ENCODE data around the gene CAD.
"Not testable (repeated sequence)": the region's sequence is repeated elsewhere in the genome, so short reads cannot be mapped to it uniquely, and the experiment has no call there.

The CAD gene

DNA sequence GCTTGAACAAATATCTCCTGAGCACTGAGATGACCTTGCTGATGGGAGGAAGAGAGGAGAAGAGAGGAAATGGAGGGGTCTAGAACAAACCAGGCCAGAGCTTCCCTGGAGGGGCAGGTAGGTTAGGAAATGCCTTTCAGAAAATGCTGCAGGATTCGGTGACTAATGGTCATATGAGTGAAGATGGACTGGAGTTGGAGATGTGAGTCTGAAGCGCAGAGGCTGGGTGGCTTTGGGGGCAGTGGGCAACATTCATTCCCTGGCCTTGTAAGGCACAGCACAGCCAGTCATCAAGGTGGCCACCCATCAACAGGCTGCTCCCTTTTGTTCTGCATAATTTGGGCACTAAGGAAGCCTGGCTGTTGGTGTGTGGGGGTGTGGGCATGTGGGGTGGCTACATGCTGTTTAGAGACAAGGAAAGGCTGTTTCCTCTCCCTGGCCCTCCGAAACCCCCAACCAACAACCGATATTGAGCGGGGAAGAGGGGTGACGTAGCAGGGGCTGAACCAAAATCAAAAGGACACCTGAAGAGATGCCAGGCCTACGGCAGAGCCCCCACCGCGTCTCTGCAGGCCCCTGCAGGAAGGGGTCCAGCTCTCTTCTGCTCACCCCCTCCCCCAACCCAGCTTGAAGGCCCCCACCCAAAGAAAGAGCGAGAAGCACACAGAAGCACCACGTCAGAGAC is 44.2 kb downstream of the CAD start:
- no peak for DNase-seq

DNA sequence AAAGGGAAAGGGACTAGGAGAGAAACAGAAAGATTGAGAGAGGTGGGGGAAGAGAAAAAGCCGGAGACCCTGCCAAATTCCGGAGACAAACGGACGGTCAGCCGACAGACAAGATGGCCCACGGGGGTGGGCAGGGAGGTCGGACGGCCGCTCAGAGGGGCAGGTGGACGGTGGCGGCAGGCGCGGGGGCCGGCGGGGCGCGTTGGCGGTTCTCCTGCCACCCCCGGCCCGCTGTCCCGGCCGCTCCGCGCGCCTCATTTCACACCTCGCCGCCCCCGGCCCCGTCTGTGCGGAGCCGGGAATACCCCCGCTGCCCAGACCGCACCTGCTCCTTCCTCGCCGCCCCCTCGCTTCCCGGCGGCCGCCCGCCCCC is 44.7 kb downstream of the CAD start:
- no peak for DNase-seq

DNA sequence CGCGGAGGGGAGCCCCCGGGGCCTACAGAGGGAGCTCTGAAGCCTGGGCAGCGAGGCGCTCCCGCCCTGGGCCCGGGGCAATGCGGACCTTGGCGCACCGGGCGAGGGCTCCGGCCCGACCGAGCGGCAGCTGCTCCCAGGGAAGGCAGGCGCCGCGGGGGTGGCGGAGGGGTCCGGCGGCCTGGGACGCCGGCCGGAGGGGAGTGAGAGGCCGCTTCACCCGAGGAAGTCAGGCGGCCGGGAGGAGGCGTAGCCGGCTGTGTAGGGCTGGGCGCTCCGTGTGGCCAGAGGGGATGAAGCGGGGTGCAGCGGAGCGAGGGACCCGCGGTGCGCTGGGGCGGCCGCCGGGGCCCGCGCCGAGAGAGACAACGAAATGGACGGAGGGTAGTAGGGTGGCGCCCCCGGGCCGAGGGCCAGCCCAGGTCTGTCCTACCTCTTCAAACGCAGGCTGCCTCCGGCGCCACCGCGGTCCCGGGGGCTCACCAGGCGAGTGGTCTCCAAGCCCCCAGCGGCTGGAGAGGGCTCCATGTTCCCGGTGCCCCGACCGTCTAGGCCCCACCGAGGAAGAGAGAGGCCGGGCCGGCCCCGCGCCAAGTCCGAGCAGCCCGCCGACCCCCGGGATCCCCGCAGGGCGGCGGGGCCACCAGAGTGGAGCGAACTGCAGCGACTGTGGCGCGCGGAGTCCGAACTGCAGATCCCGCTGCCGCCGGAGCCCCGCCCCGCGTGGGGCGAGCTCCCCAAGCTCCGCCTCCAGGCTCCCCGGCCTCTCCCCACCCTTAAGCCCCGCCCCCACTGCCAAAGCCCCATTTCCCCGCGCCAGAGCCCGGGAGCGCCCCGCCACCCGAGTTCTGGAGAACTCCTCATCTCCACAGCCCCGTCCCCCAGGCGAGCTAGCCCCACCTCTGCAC is 45.5 kb downstream of the CAD start, which contains the start of gene SLC30A3:
Gene SLC30A3, minus strand, starts transcription at position 669 of the 908 bp plus-strand sequence. Its CDS starts 141 bp downstream, at position 528.
- DNase-seq = peak; percentile 56

GRCh38 chr2:27263287-27264252 is 46.4 kb downstream of the CAD start:
- DNase-seq = no peak

- no peak for DNase-seq
Measured at GRCh38 chr2:27264253-27264752, 47.1 kb downstream of the CAD start.

- DNase-seq = peak; percentile 60
Measured at GRCh38 chr2:27264753-27265535, 47.8 kb downstream of the CAD start.

- no peak for DNase-seq
Measured at GRCh38 chr2:27265536-27265870, 48.3 kb downstream of the CAD start.

GRCh38 chr2:27268296-27268695 is 51.1 kb downstream of the CAD start:
- DNase-seq = not testable (repeated sequence)

DNA sequence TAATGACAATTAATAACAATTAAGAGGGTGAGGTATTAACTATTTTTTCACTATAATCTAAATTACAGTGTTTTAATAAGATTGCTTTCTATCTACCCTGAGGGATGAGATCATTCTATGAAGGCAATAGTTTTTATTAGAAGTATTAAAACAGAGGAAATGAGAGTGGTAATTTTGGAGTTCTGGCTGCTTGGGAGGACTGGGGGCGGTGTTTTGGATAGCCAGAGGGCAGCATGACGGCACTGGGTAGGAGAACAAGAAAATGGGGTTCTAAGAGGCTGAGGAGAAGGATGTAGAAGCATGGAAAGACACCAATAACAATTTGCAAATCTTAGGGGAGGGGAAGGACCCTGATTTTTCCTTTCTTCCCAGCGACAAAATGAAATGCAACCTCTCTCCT is 53.0 kb downstream of the CAD start:
- DNase-seq = no peak

- DNase-seq = no peak
Measured at GRCh38 chr2:27270670-27271069, 53.5 kb downstream of the CAD start.

- no peak for DNase-seq
Measured at GRCh38 chr2:27271631-27272340, 54.6 kb downstream of the CAD start.

DNA sequence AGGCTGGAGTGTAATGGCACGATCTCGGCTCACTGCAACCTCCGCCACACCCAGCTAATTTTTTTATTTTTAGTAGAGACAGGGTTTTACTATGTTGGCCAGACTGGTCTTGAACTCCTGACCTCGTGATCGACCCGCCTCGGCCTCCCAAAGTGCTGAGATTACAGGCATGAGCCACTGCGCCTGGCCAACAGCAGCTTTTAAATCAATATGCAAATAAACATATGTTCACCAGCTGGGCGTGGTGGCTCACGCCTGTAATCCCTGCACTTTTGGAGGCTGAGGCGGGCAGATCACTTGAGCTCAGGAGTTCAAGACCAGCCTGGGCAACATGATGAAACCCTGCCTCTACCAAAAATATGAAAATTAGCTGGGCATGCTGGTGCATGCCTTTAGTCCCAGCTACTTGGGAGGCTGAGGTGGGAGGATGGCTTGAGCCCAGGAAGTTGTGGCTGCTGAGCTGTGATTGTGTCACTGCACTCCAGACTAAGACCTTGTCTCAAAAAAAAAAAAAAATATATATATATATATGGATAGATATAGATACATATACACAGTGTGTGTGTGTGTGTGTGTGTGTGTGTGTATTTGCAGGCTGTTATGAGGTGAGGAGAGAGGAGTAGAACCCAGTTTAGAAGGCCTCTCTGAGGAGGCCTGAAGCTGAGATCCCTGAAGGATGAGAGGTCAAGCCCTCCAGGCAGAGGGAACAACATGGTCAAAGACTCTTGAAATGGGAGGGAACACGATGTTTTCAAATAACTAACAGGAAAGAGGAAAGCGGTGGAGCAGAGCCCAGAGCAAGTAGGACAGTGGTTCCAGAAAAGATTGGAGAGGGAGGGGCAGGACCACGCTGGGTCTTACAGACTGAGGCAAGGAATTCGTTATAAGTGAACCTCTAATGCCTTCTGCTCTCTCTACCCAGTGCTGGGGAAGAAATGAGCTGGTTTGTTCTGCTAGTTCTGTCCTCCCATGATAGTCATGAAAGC is 55.7 kb downstream of the CAD start:
- DNase-seq = not testable (repeated sequence)

DNA sequence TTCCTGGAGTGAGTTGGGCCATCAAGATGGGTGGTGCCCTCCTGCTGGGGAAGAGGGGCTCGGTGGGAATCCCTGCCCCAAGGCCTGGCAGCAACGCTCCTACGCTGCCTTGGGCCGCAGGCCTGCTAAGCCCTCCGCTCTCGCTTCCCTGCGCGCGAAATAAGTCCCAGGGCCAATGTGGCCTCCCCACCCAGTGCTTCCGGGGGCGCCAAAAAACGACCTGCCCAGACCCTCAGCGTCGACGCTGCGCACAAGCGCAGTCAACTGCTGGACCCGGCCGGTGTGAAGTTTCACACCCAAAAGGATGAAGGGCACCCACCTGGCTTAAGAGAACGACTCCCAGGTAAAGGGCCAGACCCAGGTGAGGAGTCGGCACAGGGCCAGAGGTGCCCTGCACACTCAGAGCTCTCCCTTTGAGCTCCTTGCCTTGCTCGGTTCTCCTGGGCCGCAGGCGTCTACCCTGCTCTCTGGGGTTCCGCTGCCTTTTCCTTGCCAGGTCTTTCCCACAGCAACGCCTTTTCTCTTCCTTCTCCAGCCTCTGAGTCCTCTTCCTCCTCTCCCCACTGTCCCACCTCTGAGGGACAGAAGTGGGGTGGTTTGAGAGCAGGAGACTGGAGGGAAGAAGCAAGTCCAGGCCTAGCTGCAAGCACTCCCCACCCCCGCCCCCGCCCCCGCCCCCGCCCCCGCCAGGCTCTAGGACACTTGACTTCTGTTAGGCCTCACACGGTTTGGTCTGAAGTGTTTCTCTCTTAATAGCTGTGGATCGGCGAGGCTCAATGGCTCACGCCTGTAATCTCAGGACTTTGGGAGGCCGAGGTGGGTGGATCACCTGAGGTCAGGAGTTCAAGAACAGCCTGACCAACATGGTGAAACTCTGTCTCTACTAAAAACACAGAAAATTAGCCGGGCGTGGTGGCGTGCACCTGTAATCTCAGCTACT is 58.3 kb downstream of the CAD start, which contains the start of gene DNAJC5G:
Gene DNAJC5G, plus strand, starts transcription at position 223 of the 940 bp plus-strand sequence. CDS start 1,296 bp downstream, outside the sequence.
- DNase-seq = no peak

DNA sequence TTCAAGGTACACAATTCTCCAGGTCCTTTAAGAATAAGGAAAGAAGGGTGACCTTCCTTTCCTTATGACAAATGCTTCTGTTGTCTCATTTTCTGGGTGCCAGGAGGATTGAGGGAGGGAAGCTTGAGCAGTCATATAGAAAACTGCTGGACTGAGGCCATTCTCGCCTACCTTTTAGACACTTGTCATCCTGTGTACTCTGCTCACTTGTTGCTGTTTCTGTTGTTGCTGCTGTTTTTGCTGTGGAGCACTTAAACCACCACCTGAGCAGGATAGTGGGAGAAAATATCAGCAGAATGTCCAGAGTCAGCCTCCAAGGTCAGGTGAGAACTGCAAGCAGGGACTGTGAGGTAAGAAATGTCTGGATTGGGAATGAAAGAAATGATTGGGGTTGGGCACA is 60.8 kb downstream of the CAD start:
- no peak for DNase-seq

DNA sequence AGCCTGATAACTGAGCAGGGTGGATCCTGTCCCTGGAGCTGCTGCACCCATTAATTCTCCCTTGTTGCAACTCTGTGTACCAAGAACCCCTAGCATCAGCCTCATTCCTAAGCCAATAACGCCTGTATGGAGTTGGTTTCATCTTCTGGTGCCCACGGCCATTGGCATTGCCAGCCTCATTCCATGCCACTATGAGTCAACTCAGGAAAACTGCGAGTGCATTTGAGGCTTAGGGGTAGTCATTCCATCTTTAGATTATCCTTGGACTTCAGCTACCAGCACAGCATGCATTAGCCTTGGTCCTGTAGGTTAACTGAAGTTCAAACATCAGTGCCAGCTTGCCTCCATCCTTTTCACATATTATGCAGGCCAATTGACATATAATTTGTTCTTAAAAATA is 63.7 kb downstream of the CAD start:
- no peak for DNase-seq

DNA sequence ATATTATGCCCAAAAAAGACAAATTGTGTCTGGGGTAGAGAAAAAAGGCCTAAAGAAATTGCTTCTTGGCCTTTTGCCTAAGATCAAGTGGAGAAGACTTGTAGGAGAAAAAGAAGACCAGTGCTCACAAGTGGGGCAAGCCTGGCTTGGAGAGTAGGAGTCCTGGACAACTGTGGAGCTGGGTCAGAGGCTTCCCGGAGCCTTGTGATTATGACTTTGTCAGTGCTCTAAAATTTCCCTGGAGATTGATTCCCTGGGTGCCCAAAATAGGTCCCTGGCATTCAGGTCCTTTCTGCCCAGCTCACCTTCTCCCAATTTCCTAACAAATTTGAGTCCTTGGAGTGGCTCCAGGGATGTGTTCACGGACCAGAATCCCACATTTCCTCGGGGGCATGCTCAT is 64.3 kb downstream of the CAD start:
- no peak for DNase-seq

- DNase-seq = no peak
Measured at GRCh38 chr2:27281855-27282559, 64.8 kb downstream of the CAD start, which contains the start of gene TRIM54. Gene TRIM54, plus strand, starts transcription at chr2:27282429. Its CDS starts 303 bp downstream, at chr2:27282732.

DNA sequence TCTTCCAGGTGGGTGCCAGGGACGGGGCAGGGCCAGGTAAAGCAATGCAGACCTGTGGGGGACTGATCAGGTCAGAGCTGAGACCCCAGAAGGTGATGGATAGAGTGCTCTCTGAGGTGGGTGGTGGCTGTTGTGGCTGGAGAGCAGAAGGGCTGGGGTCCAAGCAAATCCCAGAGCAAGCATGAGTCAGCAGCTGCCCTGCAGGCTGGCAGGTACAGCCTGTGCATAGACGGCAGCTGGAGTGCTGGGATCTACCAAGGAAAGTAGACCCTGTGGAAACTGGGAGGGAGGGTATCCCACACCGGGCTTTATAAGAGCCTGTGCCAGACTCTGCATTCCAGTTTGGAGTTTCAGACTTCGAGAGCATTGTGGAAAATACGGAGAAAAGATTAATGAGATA is 65.7 kb downstream of the CAD start:
- no peak for DNase-seq
